Liver (tissue), 3 donors: ENCODE data around the gene FST.

Experiments used
- EGR1 ChIP-seq, 2 donors: IDR thresholded peaks; 2 replicates each; pipeline ENCODE4 v1.6.1; 2016 to 2018; ENCODE audit warnings: antibody characterized with exemption in 2 of 2, low read depth in 2 of 2
- NR2F2 ChIP-seq: IDR thresholded peaks from 2 replicates; pipeline ENCODE4 v1.6.1; 2016; ENCODE audit warnings: antibody characterized with exemption
- RAD21 ChIP-seq, 2 donors: IDR thresholded peaks; 2 replicates each; pipeline ENCODE4 v1.6.1; 2016; ENCODE audit warnings: antibody characterized with exemption in 2 of 2, mild to moderate bottlenecking in 2 of 2
- SP1 ChIP-seq: IDR thresholded peaks from 2 replicates; pipeline ENCODE4 v1.6.1; 2018; ENCODE audit warnings: antibody characterized with exemption, mild to moderate bottlenecking
- TAF1 ChIP-seq: conservative IDR thresholded peaks from 2 replicates; pipeline ENCODE4 v1.6.1; 2016; ENCODE audit warnings: antibody characterized with exemption, mild to moderate bottlenecking
- TF ChIP-seq, protein P1 (sequence below): fragments of 150-350 bp; IDR thresholded peaks from 2 replicates; pipeline ENCODE4 v1.5.1; 2017; ENCODE audit warnings: improper control_type of control experiment, low read depth, low read length; ENCODE audit not compliant: missing input control
- TF ChIP-seq, protein P2 (sequence below): IDR thresholded peaks from 2 replicates; pipeline ENCODE4 v1.6.1; 2016; ENCODE audit warnings: antibody characterized with exemption, mild to moderate bottlenecking
- TF ChIP-seq, protein P3 (sequence below): IDR thresholded peaks from 2 replicates; pipeline ENCODE4 v1.6.1; 2016; ENCODE audit warnings: antibody characterized with exemption
- donor health status: healthy.
- donor health status: healthy.

DNA sequence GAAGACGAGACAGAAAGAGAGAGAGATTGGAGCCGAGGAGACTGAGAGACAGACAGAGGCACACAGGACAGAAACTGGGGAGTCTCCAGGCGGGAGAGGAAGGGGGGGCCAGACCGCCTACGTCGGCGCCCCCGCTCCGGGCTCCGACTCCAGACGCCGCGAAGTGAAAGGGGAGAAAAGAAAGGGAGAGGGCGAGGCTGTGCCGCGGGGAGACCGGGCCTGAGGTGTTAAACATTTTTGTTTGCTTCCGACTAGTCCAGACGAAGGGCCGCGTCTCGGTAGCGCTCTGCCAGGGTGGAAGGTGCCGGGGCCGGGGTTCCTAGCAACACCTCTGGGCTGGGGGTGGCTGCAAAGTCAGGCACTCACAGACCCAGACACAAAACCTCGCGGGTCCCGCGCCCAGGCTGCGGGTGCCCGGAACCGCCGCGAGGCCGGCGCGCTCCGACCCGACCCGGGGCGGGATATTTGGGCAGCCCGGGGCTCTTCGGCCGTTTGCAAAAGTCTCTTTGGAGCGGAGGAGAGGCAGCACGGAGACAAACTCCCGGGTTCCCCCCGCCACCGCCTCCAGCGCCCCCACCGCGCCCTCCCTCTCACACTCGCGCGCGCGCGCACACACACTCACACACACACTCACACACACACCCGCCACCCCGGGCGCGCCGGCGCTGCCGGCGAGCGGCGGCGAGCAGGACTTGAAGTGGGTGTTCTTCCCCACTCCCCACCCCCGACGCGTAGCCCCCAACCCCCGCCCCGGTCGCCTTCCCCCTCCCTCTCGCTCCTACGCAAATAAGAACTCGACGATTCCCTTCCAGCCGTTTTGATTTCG is 626 bp upstream of the FST start:
- TF ChIP-seq TAF1 (no peak), EGR1 (IDR thresholded peaks at IDR 0.05; ENCODE audit: low read depth in 2 of 2) (no peak), RAD21 (IDR thresholded peaks at IDR 0.05) (no peak), SP1 (no peak), NR2F2 (no peak)
- TF ChIP-seq, protein P1, sequence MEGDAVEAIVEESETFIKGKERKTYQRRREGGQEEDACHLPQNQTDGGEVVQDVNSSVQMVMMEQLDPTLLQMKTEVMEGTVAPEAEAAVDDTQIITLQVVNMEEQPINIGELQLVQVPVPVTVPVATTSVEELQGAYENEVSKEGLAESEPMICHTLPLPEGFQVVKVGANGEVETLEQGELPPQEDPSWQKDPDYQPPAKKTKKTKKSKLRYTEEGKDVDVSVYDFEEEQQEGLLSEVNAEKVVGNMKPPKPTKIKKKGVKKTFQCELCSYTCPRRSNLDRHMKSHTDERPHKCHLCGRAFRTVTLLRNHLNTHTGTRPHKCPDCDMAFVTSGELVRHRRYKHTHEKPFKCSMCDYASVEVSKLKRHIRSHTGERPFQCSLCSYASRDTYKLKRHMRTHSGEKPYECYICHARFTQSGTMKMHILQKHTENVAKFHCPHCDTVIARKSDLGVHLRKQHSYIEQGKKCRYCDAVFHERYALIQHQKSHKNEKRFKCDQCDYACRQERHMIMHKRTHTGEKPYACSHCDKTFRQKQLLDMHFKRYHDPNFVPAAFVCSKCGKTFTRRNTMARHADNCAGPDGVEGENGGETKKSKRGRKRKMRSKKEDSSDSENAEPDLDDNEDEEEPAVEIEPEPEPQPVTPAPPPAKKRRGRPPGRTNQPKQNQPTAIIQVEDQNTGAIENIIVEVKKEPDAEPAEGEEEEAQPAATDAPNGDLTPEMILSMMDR: no peak
- TF ChIP-seq, protein P2, sequence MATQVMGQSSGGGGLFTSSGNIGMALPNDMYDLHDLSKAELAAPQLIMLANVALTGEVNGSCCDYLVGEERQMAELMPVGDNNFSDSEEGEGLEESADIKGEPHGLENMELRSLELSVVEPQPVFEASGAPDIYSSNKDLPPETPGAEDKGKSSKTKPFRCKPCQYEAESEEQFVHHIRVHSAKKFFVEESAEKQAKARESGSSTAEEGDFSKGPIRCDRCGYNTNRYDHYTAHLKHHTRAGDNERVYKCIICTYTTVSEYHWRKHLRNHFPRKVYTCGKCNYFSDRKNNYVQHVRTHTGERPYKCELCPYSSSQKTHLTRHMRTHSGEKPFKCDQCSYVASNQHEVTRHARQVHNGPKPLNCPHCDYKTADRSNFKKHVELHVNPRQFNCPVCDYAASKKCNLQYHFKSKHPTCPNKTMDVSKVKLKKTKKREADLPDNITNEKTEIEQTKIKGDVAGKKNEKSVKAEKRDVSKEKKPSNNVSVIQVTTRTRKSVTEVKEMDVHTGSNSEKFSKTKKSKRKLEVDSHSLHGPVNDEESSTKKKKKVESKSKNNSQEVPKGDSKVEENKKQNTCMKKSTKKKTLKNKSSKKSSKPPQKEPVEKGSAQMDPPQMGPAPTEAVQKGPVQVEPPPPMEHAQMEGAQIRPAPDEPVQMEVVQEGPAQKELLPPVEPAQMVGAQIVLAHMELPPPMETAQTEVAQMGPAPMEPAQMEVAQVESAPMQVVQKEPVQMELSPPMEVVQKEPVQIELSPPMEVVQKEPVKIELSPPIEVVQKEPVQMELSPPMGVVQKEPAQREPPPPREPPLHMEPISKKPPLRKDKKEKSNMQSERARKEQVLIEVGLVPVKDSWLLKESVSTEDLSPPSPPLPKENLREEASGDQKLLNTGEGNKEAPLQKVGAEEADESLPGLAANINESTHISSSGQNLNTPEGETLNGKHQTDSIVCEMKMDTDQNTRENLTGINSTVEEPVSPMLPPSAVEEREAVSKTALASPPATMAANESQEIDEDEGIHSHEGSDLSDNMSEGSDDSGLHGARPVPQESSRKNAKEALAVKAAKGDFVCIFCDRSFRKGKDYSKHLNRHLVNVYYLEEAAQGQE: no peak
- TF ChIP-seq, protein P3, sequence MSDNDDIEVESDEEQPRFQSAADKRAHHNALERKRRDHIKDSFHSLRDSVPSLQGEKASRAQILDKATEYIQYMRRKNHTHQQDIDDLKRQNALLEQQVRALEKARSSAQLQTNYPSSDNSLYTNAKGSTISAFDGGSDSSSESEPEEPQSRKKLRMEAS: no peak
